SK-N-SH treated with all-trans-retinoic acid at 6 μM for 48 hours (cell line): Measurements from ENCODE around the gene VAV3.

ENCODE experiments used
- ARNTL ChIP-seq: fragments of 450-650 bp; formaldehyde crosslinking; IDR thresholded peaks from 2 replicates; pipeline ENCODE4 v1.5.0; 2020; ENCODE audit warnings: low read depth, mild to moderate bottlenecking, moderate library complexity, borderline replicate concordance
- CREB5 ChIP-seq: fragments of 250-450 bp; sonication (Bioruptor Pico); IDR thresholded peaks from 2 replicates; pipeline ENCODE4 v1.5.1; 2020; ENCODE audit warnings: low read depth, mild to moderate bottlenecking, moderate library complexity
- CSRNP3 ChIP-seq: fragments of 250-450 bp; sonication (Bioruptor Pico); IDR thresholded peaks from 2 replicates; pipeline ENCODE4 v1.5.1; 2021; ENCODE audit warnings: mild to moderate bottlenecking, moderate library complexity
- ESRRG ChIP-seq: fragments of 250-450 bp; sonication (Bioruptor Pico); IDR thresholded peaks from 2 replicates; pipeline ENCODE4 v1.6.1; 2021; ENCODE audit warnings: mild to moderate bottlenecking
- ISL1 ChIP-seq: fragments of 250-450 bp; sonication (Bioruptor Pico); IDR thresholded peaks from 2 replicates; pipeline ENCODE4 v2.1.2; 2022; ENCODE audit warnings: mild to moderate bottlenecking, moderate library complexity
- PATZ1 ChIP-seq: fragments of 250-450 bp; sonication (Bioruptor Pico); IDR thresholded peaks from 2 replicates; pipeline ENCODE4 v1.8.0; 2020; ENCODE audit warnings: mild to moderate bottlenecking, moderate library complexity, borderline replicate concordance
- RARB ChIP-seq: fragments of 250-450 bp; sonication (Bioruptor Pico); IDR thresholded peaks from 2 replicates; pipeline ENCODE4 v1.8.0; 2021; ENCODE audit warnings: mild to moderate bottlenecking, moderate library complexity
- ZNF565 ChIP-seq: fragments of 450-650 bp; formaldehyde crosslinking; conservative IDR thresholded peaks from 2 replicates; pipeline ENCODE4 v1.5.0; 2020; ENCODE audit warnings: low read depth, mild to moderate bottlenecking, moderate library complexity
- ZNF70 ChIP-seq: fragments of 450-650 bp; formaldehyde crosslinking; IDR thresholded peaks from 2 replicates; pipeline ENCODE4 v1.5.0; 2020; ENCODE audit warnings: mild to moderate bottlenecking, moderate library complexity
- ZNF8 ChIP-seq: fragments of 450-650 bp; formaldehyde crosslinking; IDR thresholded peaks from 2 replicates; pipeline ENCODE4 v1.5.0; 2020; ENCODE audit warnings: mild to moderate bottlenecking, moderate library complexity

DNA sequence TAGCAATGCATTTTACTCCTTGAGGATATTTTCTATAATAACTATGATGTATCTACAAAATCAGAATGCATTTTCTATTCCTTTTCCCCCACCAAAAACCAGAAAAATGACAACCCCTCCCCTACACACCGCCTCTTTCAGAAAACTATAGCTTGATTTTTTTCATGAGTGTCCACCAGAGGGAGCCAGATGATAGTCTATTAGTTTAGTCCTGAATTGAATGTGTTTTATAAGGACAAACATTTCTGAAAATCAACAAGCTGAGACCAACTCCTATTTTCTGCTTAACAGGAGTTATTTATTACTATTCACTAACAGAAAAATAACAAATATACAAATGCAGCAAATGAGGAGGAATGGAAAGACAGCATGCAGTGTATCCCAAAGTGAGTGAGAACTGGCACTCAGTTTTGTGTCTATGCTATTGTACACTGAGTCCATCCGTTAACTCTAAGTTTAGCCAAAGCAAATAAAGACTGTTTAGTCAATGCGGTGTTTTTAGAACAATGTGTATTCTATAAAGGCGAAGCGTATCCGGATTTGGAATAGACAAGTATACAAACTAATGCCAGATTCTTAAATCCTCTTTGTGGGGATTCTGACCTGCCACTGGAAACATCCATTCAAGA is 182.6 kb downstream of the VAV3 start:
- TF ChIP-seq PATZ1 (CRISPR knock-in tag) = no peak
- no peak for TF ChIP-seq CREB5 (CRISPR knock-in tag)
- no peak for TF ChIP-seq ZNF70
- no peak for TF ChIP-seq ISL1
- no peak for TF ChIP-seq CSRNP3 (CRISPR knock-in tag)
- no peak for TF ChIP-seq ZNF565 (CRISPR knock-in tag)
- TF ChIP-seq ZNF8 = no peak
- TF ChIP-seq ESRRG (CRISPR knock-in tag) = no peak
- no peak for TF ChIP-seq ARNTL
- TF ChIP-seq RARB (CRISPR knock-in tag) = no peak
